HFFc6 (cell line): ENCODE results near the gene RS1. TPM values are rescaled to one million over a fixed set of nuclear protein-coding genes. Genes with fewer than 3 reads are reported as not detected.

Experiments used
- DNase-seq: peaks from one replicate; pipeline ENCODE4 v3.0.0-alpha.2; 2018
- H3K27ac Mint-ChIP-seq: 2 replicates; pipeline ENCODE4 v1.8.0; 2020; ENCODE audit warnings: mild to moderate bottlenecking, mixed read lengths
- H3K27me3 Mint-ChIP-seq: 2 replicates; pipeline ENCODE4 v1.8.0; 2021; ENCODE audit warnings: mild to moderate bottlenecking, moderate library complexity, mixed read lengths; ENCODE audit not compliant: insufficient read depth
- H3K36me3 Mint-ChIP-seq: 2 replicates; pipeline ENCODE4 v1.8.0; 2021; ENCODE audit warnings: low read depth, mixed read lengths
- H3K4me1 Mint-ChIP-seq: 2 replicates; pipeline ENCODE4 v1.8.0; 2020; ENCODE audit warnings: low read depth, mixed read lengths
- H3K4me3 Mint-ChIP-seq: 2 replicates; pipeline ENCODE4 v1.8.0; 2020; ENCODE audit warnings: mild to moderate bottlenecking, moderate library complexity, mixed read lengths
- H3K9me3 Mint-ChIP-seq: 2 replicates; pipeline ENCODE4 v1.8.0; 2020; ENCODE audit warnings: mild to moderate bottlenecking, mixed read lengths
- total RNA-seq, 6 experiments: library from RNA; stranded (reverse); fragmentation: NEBNext Ultra II Directional; extraction: Animal tissue kit (Norgen Biotek cat#: 25700); gene quantifications; 2 replicates in 1 of 6; 3 replicates in 5 of 6; pipeline ENCODE4 v1.2.3, GENCODE V29; 2021
- TF ChIP-seq, protein P1 (sequence below): fragments of 200-600 bp; sonication (generic); IDR thresholded peaks from 2 replicates; pipeline ENCODE4 v1.5.0; 2021; ENCODE audit warnings: antibody characterized with exemption, mild to moderate bottlenecking

The RS1 gene
- total RNA-seq, 6 experiments from 2014 or later = not detected

DNA sequence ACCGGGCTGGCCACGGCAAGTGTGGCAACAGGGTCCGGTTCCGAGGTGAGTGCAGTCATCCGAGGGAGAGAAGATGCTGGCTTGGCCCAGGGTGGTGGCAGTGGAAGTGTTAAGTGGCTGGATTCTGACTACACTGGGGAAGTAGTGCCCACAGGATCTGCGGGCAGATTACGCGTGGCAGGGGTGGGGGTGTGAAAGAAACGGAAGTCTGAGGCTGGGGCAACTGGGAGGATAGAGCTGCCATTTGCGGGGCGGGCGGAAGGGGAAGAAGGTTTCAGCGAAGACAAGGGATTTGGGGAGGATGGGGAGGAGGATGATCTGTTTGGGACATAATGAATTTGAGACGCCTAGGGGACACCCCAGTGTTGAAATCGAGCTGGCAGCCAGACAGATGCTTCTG, 5.3 kb downstream of the RS1 start:
- no peak for DNase-seq
- Mint-ChIP-seq H3K27ac (no peak overlapping the region), H3K27me3 (peaks cover 2% of the 10 kb centered on the region), H3K36me3 (no peaks in the 10 kb centered on the region), H3K9me3 (no peaks in the 10 kb centered on the region; the same call in 1 of the 2 replicates), H3K4me1 (peaks cover 6% of the 10 kb centered on the region; the same call in 1 of the 2 replicates), H3K4me3 (no peak overlapping the region)
- TF ChIP-seq, protein P1, sequence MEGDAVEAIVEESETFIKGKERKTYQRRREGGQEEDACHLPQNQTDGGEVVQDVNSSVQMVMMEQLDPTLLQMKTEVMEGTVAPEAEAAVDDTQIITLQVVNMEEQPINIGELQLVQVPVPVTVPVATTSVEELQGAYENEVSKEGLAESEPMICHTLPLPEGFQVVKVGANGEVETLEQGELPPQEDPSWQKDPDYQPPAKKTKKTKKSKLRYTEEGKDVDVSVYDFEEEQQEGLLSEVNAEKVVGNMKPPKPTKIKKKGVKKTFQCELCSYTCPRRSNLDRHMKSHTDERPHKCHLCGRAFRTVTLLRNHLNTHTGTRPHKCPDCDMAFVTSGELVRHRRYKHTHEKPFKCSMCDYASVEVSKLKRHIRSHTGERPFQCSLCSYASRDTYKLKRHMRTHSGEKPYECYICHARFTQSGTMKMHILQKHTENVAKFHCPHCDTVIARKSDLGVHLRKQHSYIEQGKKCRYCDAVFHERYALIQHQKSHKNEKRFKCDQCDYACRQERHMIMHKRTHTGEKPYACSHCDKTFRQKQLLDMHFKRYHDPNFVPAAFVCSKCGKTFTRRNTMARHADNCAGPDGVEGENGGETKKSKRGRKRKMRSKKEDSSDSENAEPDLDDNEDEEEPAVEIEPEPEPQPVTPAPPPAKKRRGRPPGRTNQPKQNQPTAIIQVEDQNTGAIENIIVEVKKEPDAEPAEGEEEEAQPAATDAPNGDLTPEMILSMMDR = no peak

DNA sequence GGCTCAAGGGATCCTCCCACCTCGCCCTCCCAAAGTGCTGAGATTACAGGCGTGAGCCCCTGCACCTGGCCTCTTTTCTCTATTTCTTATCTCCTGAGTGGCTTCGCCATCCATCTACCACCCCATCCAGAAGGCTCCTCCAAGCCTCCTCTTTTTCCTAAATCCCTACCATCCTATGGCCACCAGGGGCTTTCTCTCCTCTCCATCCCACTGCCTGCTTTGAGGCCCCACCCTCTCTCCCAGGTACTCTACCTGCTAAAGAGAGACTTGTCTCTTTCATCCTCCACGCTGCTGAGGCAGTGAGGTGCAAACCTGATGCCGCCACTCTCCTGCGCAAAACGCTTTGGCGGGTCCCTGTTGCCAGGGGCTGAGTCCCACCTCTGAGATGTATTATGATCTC, 7.0 kb downstream of the RS1 start:
- TF ChIP-seq, protein P1 = no peak
- no peaks in the 10 kb centered on the region; the same call in 1 of the 2 replicates for H3K9me3 Mint-ChIP-seq
- H3K4me1 Mint-ChIP-seq = peaks cover 6% of the 10 kb centered on the region; the same call in 1 of the 2 replicates
- H3K27me3 Mint-ChIP-seq = no peaks in the 10 kb centered on the region; the same call in none of the 2 replicates
- no peak overlapping the region for H3K4me3 Mint-ChIP-seq
- no peak overlapping the region for H3K27ac Mint-ChIP-seq
- DNase-seq = no peak
- H3K36me3 Mint-ChIP-seq = no peaks in the 10 kb centered on the region

DNA sequence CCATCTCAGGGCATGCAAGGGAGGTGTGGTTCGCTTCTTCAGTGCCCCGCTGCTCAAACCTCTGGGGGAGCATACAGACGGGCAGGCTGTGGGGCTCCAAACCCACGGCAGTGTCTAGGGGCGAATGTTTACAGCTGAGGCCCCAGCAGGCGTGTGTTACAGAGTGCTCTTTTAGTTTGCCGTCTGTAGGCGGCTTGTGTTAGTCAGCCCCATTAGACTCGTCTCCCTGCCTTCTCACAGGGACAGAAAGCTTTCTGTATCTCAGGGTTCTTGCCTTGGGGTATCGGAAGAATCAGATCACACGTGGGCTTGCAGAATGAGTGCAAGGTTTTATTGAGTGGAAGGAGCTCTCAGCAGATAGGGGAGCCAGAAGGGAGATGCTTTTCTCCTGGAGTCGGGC, 10.6 kb downstream of the RS1 start:
- TF ChIP-seq, protein P1 = no peak
- DNase-seq = no peak
- H3K9me3 Mint-ChIP-seq = no peaks in the 10 kb centered on the region; the same call in 1 of the 2 replicates
- no peaks in the 10 kb centered on the region for H3K4me1 Mint-ChIP-seq
- no peaks in the 10 kb centered on the region for H3K36me3 Mint-ChIP-seq
- H3K27me3 Mint-ChIP-seq = no peaks in the 10 kb centered on the region; the same call in 1 of the 2 replicates
- H3K4me3 Mint-ChIP-seq = no peak overlapping the region
- H3K27ac Mint-ChIP-seq = no peak overlapping the region

DNA sequence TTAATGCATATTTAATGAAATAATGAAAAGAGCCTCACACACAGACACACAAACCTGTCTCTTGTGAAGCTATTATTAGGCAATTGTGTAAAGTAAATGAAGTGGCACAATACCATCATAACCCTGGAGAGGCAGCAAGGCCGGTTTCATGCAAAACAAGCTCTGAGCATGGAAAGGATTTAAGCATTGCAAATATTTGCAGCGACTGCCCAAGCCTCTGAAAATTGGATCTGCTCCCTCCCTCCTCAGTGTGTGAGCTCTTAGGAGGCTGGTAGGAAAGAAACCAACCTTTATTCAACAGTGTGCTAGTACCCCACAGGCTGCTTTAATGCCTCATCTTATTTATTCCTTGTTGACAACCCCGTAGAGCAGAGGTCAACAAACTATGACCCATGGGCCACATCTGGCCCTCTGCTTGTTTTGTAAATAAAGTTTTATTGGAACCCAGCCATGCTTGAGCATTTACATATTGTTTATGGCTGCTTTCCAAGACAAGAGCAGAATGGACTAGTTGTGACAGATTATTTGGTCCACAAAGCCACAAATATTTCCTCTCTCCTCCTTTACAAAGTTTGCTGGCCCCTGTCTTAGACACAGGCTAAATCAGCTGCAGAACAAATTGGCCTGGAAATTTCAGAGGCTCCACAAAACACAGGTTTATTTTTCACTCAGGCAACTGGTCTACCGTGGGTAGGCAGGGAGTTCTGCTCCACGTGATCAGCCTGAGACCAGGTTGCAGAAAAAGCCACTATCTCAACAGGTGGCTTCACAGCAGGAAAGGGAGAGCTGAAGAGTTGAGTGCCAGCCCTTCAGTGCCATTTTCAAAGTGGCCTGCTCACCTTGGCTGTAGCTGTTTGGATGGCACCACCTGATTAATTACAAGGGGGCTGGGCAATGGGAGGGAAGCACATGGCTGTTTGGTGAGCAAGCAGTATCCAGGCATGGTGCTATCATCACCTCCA, 16.8 kb downstream of the RS1 start:
- no peak for DNase-seq
- Mint-ChIP-seq H3K27me3 (peaks cover 1% of the 10 kb centered on the region; the same call in 1 of the 2 replicates), H3K36me3 (no peaks in the 10 kb centered on the region), H3K9me3 (no peaks in the 10 kb centered on the region), H3K4me3 (no peak overlapping the region), H3K27ac (no peak overlapping the region), H3K4me1 (no peaks in the 10 kb centered on the region)
- TF ChIP-seq, protein P1 = no peak

- H3K4me1 Mint-ChIP-seq = no peaks in the 10 kb centered on the region
- no peak for DNase-seq
- H3K27ac Mint-ChIP-seq = no peak overlapping the region
- H3K27me3 Mint-ChIP-seq = peaks cover 1% of the 10 kb centered on the region; the same call in 1 of the 2 replicates
- no peaks in the 10 kb centered on the region for H3K9me3 Mint-ChIP-seq
- no peaks in the 10 kb centered on the region for H3K36me3 Mint-ChIP-seq
- H3K4me3 Mint-ChIP-seq = no peak overlapping the region
- TF ChIP-seq, protein P1 = no peak
Measured at GRCh38 chrX:18652636-18653035, 19.3 kb downstream of the RS1 start.
